ENCODE measurements around the gene ZNF329.

The ZNF329 gene

DNA sequence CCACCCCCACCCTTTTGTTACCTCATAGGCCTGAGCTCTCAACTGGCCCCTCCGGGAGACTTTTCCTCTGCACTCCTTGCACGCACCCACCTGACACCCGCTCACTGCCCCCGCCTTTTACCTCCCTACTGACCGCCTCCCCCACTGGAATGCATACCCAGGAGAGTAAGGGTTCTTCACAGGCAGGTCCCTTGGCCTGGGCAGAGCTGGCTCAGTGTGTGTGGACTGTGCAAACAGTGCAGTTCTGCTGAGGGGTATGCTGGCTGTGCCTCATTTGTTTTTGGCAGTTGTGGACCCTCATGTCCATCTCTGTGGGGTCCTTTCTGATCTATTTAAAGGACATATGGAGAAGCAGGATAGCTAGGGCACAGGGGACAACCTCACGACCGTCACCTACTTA lies 57.5 kb downstream of the ZNF329 start:
- no peak overlapping the region for H3K27ac ChIP-seq (ENCODE audit: low read length)
- no CpG with 5 or more reads among the region's 7 CpGs for WGBS (ENCODE audit: insufficient coverage, insufficient read length)
- no peaks in the 10 kb centered on the region for H3K27me3 ChIP-seq (ENCODE audit: control insufficient read depth, insufficient read depth, low read length)
- H3K36me3 ChIP-seq (ENCODE audit: control insufficient read depth, insufficient read depth, low read length): peaks cover 4% of the 10 kb centered on the region; the same call in 1 of the 2 replicates
- no peaks in the 10 kb centered on the region for H3K4me1 ChIP-seq (ENCODE audit: control insufficient read depth, insufficient read depth, low read length)
- DNase-seq (ENCODE audit: low read depth, low spot score): no peak
- H3K4me3 ChIP-seq (ENCODE audit: low read length): no peak overlapping the region
- H3K9me3 ChIP-seq (ENCODE audit: control insufficient read depth, insufficient read depth, low read length): no peaks in the 10 kb centered on the region

- DNase-seq (ENCODE audit: low read depth, low spot score): no peak
- Histone ChIP-seq H3K4me3 (ENCODE audit: low read length) (no peak overlapping the region), H3K36me3 (ENCODE audit: control insufficient read depth, insufficient read depth, low read length) (peaks cover 7% of the 10 kb centered on the region; the same call in 1 of the 2 replicates), H3K27ac (ENCODE audit: low read length) (no peak overlapping the region), H3K27me3 (ENCODE audit: control insufficient read depth, insufficient read depth, low read length) (no peaks in the 10 kb centered on the region), H3K9me3 (ENCODE audit: control insufficient read depth, insufficient read depth, low read length) (no peaks in the 10 kb centered on the region), H3K4me1 (ENCODE audit: control insufficient read depth, insufficient read depth, low read length) (no peaks in the 10 kb centered on the region)
- no CpG with 5 or more reads among the region's 11 CpGs for WGBS (ENCODE audit: insufficient coverage, insufficient read length)
Observed at GRCh38 chr19:58091251-58091995, 59.2 kb downstream of the ZNF329 start.

GRCh38 chr19:58089846-58090245 lies 60.7 kb downstream of the ZNF329 start:
- H3K27me3 ChIP-seq (ENCODE audit: control insufficient read depth, insufficient read depth, low read length): no peaks in the 10 kb centered on the region
- H3K27ac ChIP-seq (ENCODE audit: low read length): no peak overlapping the region
- no peak for DNase-seq (ENCODE audit: low read depth, low spot score)
- H3K9me3 ChIP-seq (ENCODE audit: control insufficient read depth, insufficient read depth, low read length): no peaks in the 10 kb centered on the region
- H3K4me3 ChIP-seq (ENCODE audit: low read length): no peak overlapping the region
- peaks cover 11% of the 10 kb centered on the region; the same call in 1 of the 2 replicates for H3K36me3 ChIP-seq (ENCODE audit: control insufficient read depth, insufficient read depth, low read length)
- no peaks in the 10 kb centered on the region for H3K4me1 ChIP-seq (ENCODE audit: control insufficient read depth, insufficient read depth, low read length)
- WGBS (ENCODE audit: insufficient coverage, insufficient read length): no CpG with 5 or more reads among the region's 16 CpGs

DNA sequence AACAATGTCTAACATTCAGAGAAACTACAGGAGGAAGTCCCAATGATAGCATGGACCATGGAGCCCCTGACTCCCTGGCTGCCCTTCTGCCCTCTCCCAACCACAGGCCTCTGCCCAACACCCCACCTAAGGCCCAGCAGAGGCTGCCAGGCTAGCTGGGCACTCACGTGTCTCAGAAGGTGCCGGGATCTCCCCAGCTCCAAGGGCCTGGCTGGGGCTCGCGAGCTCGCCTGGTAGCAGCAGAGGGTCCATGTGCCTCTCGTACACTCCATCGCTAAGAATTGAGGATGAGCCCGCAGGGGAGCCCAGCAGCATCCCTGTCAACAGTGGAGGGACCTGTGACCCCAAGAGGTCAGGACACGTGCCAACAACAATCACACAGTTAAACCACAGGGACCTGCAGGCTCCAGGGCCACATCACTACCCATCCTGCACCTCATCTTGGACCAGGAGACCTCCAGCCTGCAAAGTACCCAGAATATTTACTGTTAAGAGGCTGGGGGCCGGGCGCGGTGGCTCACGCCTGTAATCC lies 62.0 kb downstream of the ZNF329 start:
- H3K27ac ChIP-seq (ENCODE audit: low read length): no peak overlapping the region
- H3K27me3 ChIP-seq (ENCODE audit: control insufficient read depth, insufficient read depth, low read length): no peaks in the 10 kb centered on the region
- DNase-seq (ENCODE audit: low read depth, low spot score): no peak
- H3K4me1 ChIP-seq (ENCODE audit: control insufficient read depth, insufficient read depth, low read length): no peaks in the 10 kb centered on the region
- H3K4me3 ChIP-seq (ENCODE audit: low read length): no peak overlapping the region
- peaks cover 21% of the 10 kb centered on the region; the same call in 1 of the 2 replicates for H3K36me3 ChIP-seq (ENCODE audit: control insufficient read depth, insufficient read depth, low read length)
- no peaks in the 10 kb centered on the region for H3K9me3 ChIP-seq (ENCODE audit: control insufficient read depth, insufficient read depth, low read length)
- no CpG with 5 or more reads among the region's 13 CpGs for WGBS (ENCODE audit: insufficient coverage, insufficient read length)

GRCh38 chr19:58086825-58087710 lies 63.5 kb downstream of the ZNF329 start:
- Histone ChIP-seq H3K4me1 (ENCODE audit: control insufficient read depth, insufficient read depth, low read length) (no peaks in the 10 kb centered on the region), H3K4me3 (ENCODE audit: low read length) (no peak overlapping the region), H3K27ac (ENCODE audit: low read length) (no peak overlapping the region), H3K36me3 (ENCODE audit: control insufficient read depth, insufficient read depth, low read length) (peaks cover 21% of the 10 kb centered on the region; the same call in 1 of the 2 replicates), H3K27me3 (ENCODE audit: control insufficient read depth, insufficient read depth, low read length) (no peaks in the 10 kb centered on the region), H3K9me3 (ENCODE audit: control insufficient read depth, insufficient read depth, low read length) (no peaks in the 10 kb centered on the region)
- DNase-seq (ENCODE audit: low read depth, low spot score): no peak
- no CpG with 5 or more reads among the region's 23 CpGs for WGBS (ENCODE audit: insufficient coverage, insufficient read length)

DNA sequence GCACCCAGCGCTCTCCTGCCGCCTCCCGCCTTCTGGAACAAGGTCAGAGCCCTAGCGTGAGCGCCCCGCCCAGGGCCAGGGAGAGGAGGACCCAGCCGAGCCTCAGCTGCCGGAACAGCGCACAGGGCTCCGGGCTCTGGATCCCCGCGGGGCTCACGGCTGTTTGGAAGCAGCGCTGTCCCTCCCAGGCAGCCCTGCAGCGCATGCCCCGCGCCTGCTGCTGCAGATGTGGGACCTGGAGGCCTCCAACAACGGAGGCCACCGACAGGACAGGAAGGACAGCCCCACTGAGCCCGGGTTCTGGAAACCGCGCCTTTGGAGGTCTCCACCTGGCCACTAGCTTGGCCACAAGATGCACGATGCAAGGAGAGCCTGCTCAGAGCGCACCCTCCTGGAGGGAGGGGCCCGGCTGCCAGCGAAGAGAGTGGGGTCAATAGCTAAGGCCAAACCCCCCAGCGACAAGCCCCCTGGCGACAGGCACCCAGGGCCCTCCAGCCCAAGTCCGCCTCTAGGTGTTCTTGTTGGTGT lies 65.2 kb downstream of the ZNF329 start:
- Histone ChIP-seq H3K4me1 (ENCODE audit: control insufficient read depth, insufficient read depth, low read length) (no peaks in the 10 kb centered on the region), H3K27me3 (ENCODE audit: control insufficient read depth, insufficient read depth, low read length) (no peaks in the 10 kb centered on the region), H3K27ac (ENCODE audit: low read length) (no peak overlapping the region), H3K9me3 (ENCODE audit: control insufficient read depth, insufficient read depth, low read length) (no peaks in the 10 kb centered on the region), H3K4me3 (ENCODE audit: low read length) (no peak overlapping the region), H3K36me3 (ENCODE audit: control insufficient read depth, insufficient read depth, low read length) (peaks cover 21% of the 10 kb centered on the region; the same call in 1 of the 2 replicates)
- no peak for DNase-seq (ENCODE audit: low read depth, low spot score)
- WGBS (ENCODE audit: insufficient coverage, insufficient read length): no CpG with 5 or more reads among the region's 29 CpGs

- Histone ChIP-seq H3K36me3 (ENCODE audit: control insufficient read depth, insufficient read depth, low read length) (peaks cover 21% of the 10 kb centered on the region; the same call in 1 of the 2 replicates), H3K9me3 (ENCODE audit: control insufficient read depth, insufficient read depth, low read length) (no peaks in the 10 kb centered on the region), H3K4me3 (ENCODE audit: low read length) (no peak overlapping the region), H3K4me1 (ENCODE audit: control insufficient read depth, insufficient read depth, low read length) (no peaks in the 10 kb centered on the region), H3K27ac (ENCODE audit: low read length) (no peak overlapping the region), H3K27me3 (ENCODE audit: control insufficient read depth, insufficient read depth, low read length) (no peaks in the 10 kb centered on the region)
- WGBS (ENCODE audit: insufficient coverage, insufficient read length): no CpG with 5 or more reads among the region's 69 CpGs
- DNase-seq (ENCODE audit: low read depth, low spot score): no peak
Observed at GRCh38 chr19:58084596-58085347, 65.8 kb downstream of the ZNF329 start.

GRCh38 chr19:58083021-58083420 lies 67.6 kb downstream of the ZNF329 start:
- H3K4me3 ChIP-seq (ENCODE audit: low read length): no peak overlapping the region
- H3K4me1 ChIP-seq (ENCODE audit: control insufficient read depth, insufficient read depth, low read length): no peaks in the 10 kb centered on the region
- H3K36me3 ChIP-seq (ENCODE audit: control insufficient read depth, insufficient read depth, low read length): peaks cover 17% of the 10 kb centered on the region; the same call in 1 of the 2 replicates
- no peaks in the 10 kb centered on the region for H3K27me3 ChIP-seq (ENCODE audit: control insufficient read depth, insufficient read depth, low read length)
- whole genome bisulfite sequencing (ENCODE audit: insufficient coverage, insufficient read length): no CpG with 5 or more reads among the region's 3 CpGs
- no peaks in the 10 kb centered on the region for H3K9me3 ChIP-seq (ENCODE audit: control insufficient read depth, insufficient read depth, low read length)
- H3K27ac ChIP-seq (ENCODE audit: low read length): no peak overlapping the region
- DNase-seq (ENCODE audit: low read depth, low spot score): no peak

DNA sequence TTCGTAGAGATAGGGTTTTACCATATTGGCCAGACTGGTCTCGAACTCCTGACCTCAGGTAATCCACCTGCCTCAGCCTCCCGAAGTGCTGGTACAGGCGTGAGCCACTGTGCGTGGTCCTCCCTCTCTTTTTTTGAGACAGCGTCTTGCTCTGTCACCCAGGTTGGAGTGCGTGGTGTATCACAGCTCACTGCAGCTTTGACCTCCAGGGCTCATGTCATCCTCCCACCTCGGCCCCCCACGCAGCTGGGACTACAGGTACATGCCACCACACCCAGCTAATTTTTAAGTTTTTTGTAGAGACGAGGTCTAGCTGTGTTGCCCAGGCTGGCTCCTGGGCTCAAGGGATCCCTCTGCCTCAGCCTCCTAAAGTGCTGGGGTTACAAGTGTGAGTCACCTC lies 70.8 kb downstream of the ZNF329 start:
- no peak for DNase-seq (ENCODE audit: low read depth, low spot score)
- Histone ChIP-seq H3K4me3 (ENCODE audit: low read length) (no peak overlapping the region), H3K36me3 (ENCODE audit: control insufficient read depth, insufficient read depth, low read length) (peaks cover 9% of the 10 kb centered on the region; the same call in 1 of the 2 replicates), H3K27ac (ENCODE audit: low read length) (no peak overlapping the region), H3K27me3 (ENCODE audit: control insufficient read depth, insufficient read depth, low read length) (no peaks in the 10 kb centered on the region), H3K4me1 (ENCODE audit: control insufficient read depth, insufficient read depth, low read length) (no peaks in the 10 kb centered on the region), H3K9me3 (ENCODE audit: control insufficient read depth, insufficient read depth, low read length) (peaks cover 2% of the 10 kb centered on the region; the same call in 1 of the 2 replicates)
- no CpG with 5 or more reads among the region's 10 CpGs for WGBS (ENCODE audit: insufficient coverage, insufficient read length)

Measured in iPS DF 6.9 (cell line).